ENCODE measurements around the gene EXD3.
"Not testable (repeated sequence)": the region's sequence is repeated elsewhere in the genome, so short reads cannot be mapped to it uniquely, and the experiment has no call there.

The EXD3 gene

GRCh38 chr9:137422604-137423513, at the start of gene EXD3, which contains the start of gene NOXA1:
Gene EXD3 (minus strand): TSS chr9:137423162. CDS start chr9:137395357, 27,805 bp downstream.
Gene NOXA1 (plus strand): TSS chr9:137423393. CDS start chr9:137423530, 137 bp downstream.
- DNase-seq (ENCODE audit: low read depth, low spot score) = peak; percentile 90

- no peak for DNase-seq (ENCODE audit: low read depth, low spot score)
These were observed 47.8 kb upstream of the EXD3 start for GRCh38 chr9:137470785-137471184.

- no peak for DNase-seq (ENCODE audit: low read depth, low spot score)
These were observed 44.9 kb upstream of the EXD3 start for GRCh38 chr9:137467896-137468295.

GRCh38 chr9:137467161-137467581, 44.2 kb upstream of the EXD3 start:
- no peak for DNase-seq (ENCODE audit: low read depth, low spot score)

GRCh38 chr9:137466389-137467085, 43.6 kb upstream of the EXD3 start:
- not testable (repeated sequence) for DNase-seq (ENCODE audit: low read depth, low spot score)

GRCh38 chr9:137465720-137466388, 42.9 kb upstream of the EXD3 start:
- DNase-seq (ENCODE audit: low read depth, low spot score) = no peak

- DNase-seq (ENCODE audit: low read depth, low spot score) = no peak
These were observed 42.2 kb upstream of the EXD3 start for GRCh38 chr9:137465000-137465719.

GRCh38 chr9:137464291-137464999, 41.5 kb upstream of the EXD3 start:
- no peak for DNase-seq (ENCODE audit: low read depth, low spot score)

GRCh38 chr9:137463931-137464290, 40.9 kb upstream of the EXD3 start:
- DNase-seq (ENCODE audit: low read depth, low spot score) = no peak

GRCh38 chr9:137462986-137463930, 40.3 kb upstream of the EXD3 start:
- DNase-seq (ENCODE audit: low read depth, low spot score) = no peak

- DNase-seq (ENCODE audit: low read depth, low spot score) = no peak
These were observed 39.5 kb upstream of the EXD3 start for GRCh38 chr9:137462396-137462985.

- peak; percentile 58 for DNase-seq (ENCODE audit: low read depth, low spot score)
These were observed 38.9 kb upstream of the EXD3 start for GRCh38 chr9:137461663-137462395.

GRCh38 chr9:137461316-137461662, 38.3 kb upstream of the EXD3 start:
- DNase-seq (ENCODE audit: low read depth, low spot score) = no peak

GRCh38 chr9:137460363-137461315, 37.7 kb upstream of the EXD3 start:
- DNase-seq (ENCODE audit: low read depth, low spot score) = no peak

- DNase-seq (ENCODE audit: low read depth, low spot score) = no peak
These were observed 36.8 kb upstream of the EXD3 start for GRCh38 chr9:137459601-137460362.

- peak; percentile 86 for DNase-seq (ENCODE audit: low read depth, low spot score)
These were observed 36.2 kb upstream of the EXD3 start, which contains the start of gene NSMF for GRCh38 chr9:137459152-137459600. Gene NSMF (minus strand): TSS chr9:137459334. CDS start chr9:137459102, 232 bp downstream.

All from activated CD4-positive, CD25-positive, alpha-beta regulatory T cell treated with anti-CD3 and anti-CD28 coated beads, Interleukin-2, amount 50 U/mL, for 16 hours (primary cell).